H9 (cell line): ENCODE data around the gene ING2. TPM values are rescaled to one million over a fixed set of nuclear protein-coding genes. Genes with fewer than 3 reads are reported as not detected.

ENCODE experiments used
- DNase-seq: peaks from one replicate; pipeline ENCODE4 v3.0.0-alpha.2; 2017
- H2AFZ ChIP-seq: one replicate; pipeline ENCODE4 v1.6.1; 2013; ENCODE audit warnings: mild to moderate bottlenecking, low read length, control low read depth, moderate library complexity
- H2AK5ac ChIP-seq: 2 replicates; pipeline ENCODE4 v1.6.1; 2013; ENCODE audit warnings: low read length, control low read depth, mixed read lengths; ENCODE audit not compliant: insufficient read length
- H2BK120ac ChIP-seq: one replicate; pipeline ENCODE4 v1.6.1; 2013; ENCODE audit warnings: low read depth, mild to moderate bottlenecking, low read length, control low read depth, inconsistent platforms; ENCODE audit not compliant: poor library complexity, severe bottlenecking
- H2BK12ac ChIP-seq: 2 replicates; pipeline ENCODE4 v1.6.1; 2013; ENCODE audit warnings: low read length, control low read depth, mixed read lengths, low read depth; ENCODE audit not compliant: insufficient read length
- H2BK15ac ChIP-seq: 2 replicates; pipeline ENCODE4 v1.6.1; 2013; ENCODE audit warnings: low read depth, low read length, control low read depth
- H2BK20ac ChIP-seq: one replicate; pipeline ENCODE4 v1.6.1; 2013; ENCODE audit warnings: low read depth, mild to moderate bottlenecking, low read length, control low read depth, inconsistent platforms; ENCODE audit not compliant: poor library complexity, severe bottlenecking
- H2BK5ac ChIP-seq: 2 replicates; pipeline ENCODE4 v1.6.1; 2013; ENCODE audit warnings: low read length, control low read depth, mixed read lengths; ENCODE audit not compliant: insufficient read length
- H3K14ac ChIP-seq: 2 replicates; pipeline ENCODE4 v1.6.1; 2013; ENCODE audit warnings: low read length, control low read depth; ENCODE audit not compliant: insufficient read depth
- H3K18ac ChIP-seq: 2 replicates; pipeline ENCODE4 v1.6.1; 2013; ENCODE audit warnings: low read depth, mild to moderate bottlenecking, mixed read lengths, low read length, control low read depth; ENCODE audit not compliant: insufficient read length
- H3K23ac ChIP-seq: 2 replicates; pipeline ENCODE4 v1.6.1; 2013; ENCODE audit warnings: low read length, control low read depth, mixed read lengths, low read depth; ENCODE audit not compliant: insufficient read length
- H3K23me2 ChIP-seq: 2 replicates; pipeline ENCODE4 v1.6.1; 2013; ENCODE audit warnings: low read depth, mild to moderate bottlenecking, mixed read lengths, low read length, control low read depth; ENCODE audit not compliant: insufficient read length, poor library complexity, severe bottlenecking
- H3K27ac ChIP-seq: 2 replicates; pipeline ENCODE4 v1.5.1; 2013; ENCODE audit warnings: low read length, control low read depth, mixed read lengths, low read depth; ENCODE audit not compliant: insufficient read length
- H3K27me3 ChIP-seq: 2 replicates; pipeline ENCODE4 v1.6.1; 2013; ENCODE audit warnings: low read length, control low read depth, inconsistent platforms; ENCODE audit not compliant: insufficient read depth
- H3K4ac ChIP-seq: 2 replicates; pipeline ENCODE4 v1.6.1; 2013; ENCODE audit warnings: low read depth, mild to moderate bottlenecking, control low read depth, inconsistent platforms, low read length, moderate library complexity
- H3K4me1 ChIP-seq: 2 replicates; pipeline ENCODE4 v1.6.1; 2013; ENCODE audit warnings: low read length, control low read depth, inconsistent platforms; ENCODE audit not compliant: insufficient read depth
- H3K4me2 ChIP-seq: 2 replicates; pipeline ENCODE4 v1.6.1; 2013; ENCODE audit warnings: low read length, control low read depth, mixed read lengths; ENCODE audit not compliant: insufficient read length, insufficient read depth
- H3K56ac ChIP-seq: 2 replicates; pipeline ENCODE4 v1.6.1; 2013; ENCODE audit warnings: low read depth, mild to moderate bottlenecking, mixed read lengths, low read length, control low read depth; ENCODE audit not compliant: insufficient read length
- H3K79me1 ChIP-seq: 2 replicates; pipeline ENCODE4 v1.6.1; 2013; ENCODE audit warnings: low read depth, mild to moderate bottlenecking, moderate library complexity, low read length, control low read depth, inconsistent platforms; ENCODE audit not compliant: insufficient read depth, poor library complexity, severe bottlenecking
- H3K79me2 ChIP-seq: 2 replicates; pipeline ENCODE4 v1.6.1; 2013; ENCODE audit warnings: low read length, control low read depth, inconsistent platforms; ENCODE audit not compliant: insufficient read depth
- H3K9ac ChIP-seq: 2 replicates; pipeline ENCODE4 v1.6.1; 2013; ENCODE audit warnings: low read length, control low read depth, mixed read lengths; ENCODE audit not compliant: insufficient read length; ENCODE audit errors: extremely low read depth
- H3K9me3 ChIP-seq: one replicate; pipeline ENCODE4 v1.6.1; 2013; ENCODE audit warnings: low read depth, low read length, inconsistent platforms; ENCODE audit not compliant: control insufficient read depth
- H3T11ph ChIP-seq: one replicate; pipeline ENCODE4 v1.6.1; 2013; ENCODE audit warnings: mild to moderate bottlenecking, low read length, control low read depth, inconsistent platforms
- H4K20me1 ChIP-seq: one replicate; pipeline ENCODE4 v1.6.1; 2013; ENCODE audit not compliant: control insufficient read depth, insufficient read length, insufficient read depth
- H4K5ac ChIP-seq: 2 replicates; pipeline ENCODE4 v1.6.1; 2013; ENCODE audit warnings: low read depth, mild to moderate bottlenecking, mixed read lengths, low read length, control low read depth; ENCODE audit not compliant: insufficient read length
- H4K8ac ChIP-seq: replicated peaks from 2 replicates; pipeline ENCODE4 v1.6.1; 2013; ENCODE audit warnings: low read length, control low read depth, mixed read lengths, low read depth; ENCODE audit not compliant: insufficient read length
- H4K91ac ChIP-seq: 2 replicates; pipeline ENCODE4 v1.6.1; 2013; ENCODE audit warnings: low read depth, mild to moderate bottlenecking, moderate library complexity, mixed read lengths, low read length, control low read depth; ENCODE audit not compliant: insufficient read length
- H3K27ac Mint-ChIP-seq, 3 experiments: 2 replicates in 2 of 3; 3 replicates in 1 of 3; pipeline ENCODE4 v1.8.0; 2020 to 2021; ENCODE audit warnings: mixed read lengths in 3 of 3, mild to moderate bottlenecking in 1 of 3, moderate library complexity in 1 of 3
- H3K27me3 Mint-ChIP-seq: 2 replicates; pipeline ENCODE4 v1.8.0; 2021; ENCODE audit warnings: low read depth, mild to moderate bottlenecking, moderate library complexity, mixed read lengths
- H3K36me3 Mint-ChIP-seq, 3 experiments: 2 replicates in 2 of 3; 3 replicates in 1 of 3; pipeline ENCODE4 v1.8.0; 2020 to 2021; ENCODE audit warnings: low read depth in 3 of 3, mixed read lengths in 3 of 3; ENCODE audit not compliant: insufficient read depth in 1 of 3
- H3K4me1 Mint-ChIP-seq, 2 experiments: 2 replicates each; pipeline ENCODE4 v1.8.0; 2020; ENCODE audit warnings: mixed read lengths in 2 of 2
- H3K4me3 Mint-ChIP-seq, 2 experiments: 2 replicates in 1 of 2; 3 replicates in 1 of 2; pipeline ENCODE4 v1.8.0; 2020 to 2021; ENCODE audit warnings: mild to moderate bottlenecking in 2 of 2, mixed read lengths in 2 of 2, moderate library complexity in 1 of 2
- H3K9me3 Mint-ChIP-seq, 2 experiments: 2 replicates in 1 of 2; 3 replicates in 1 of 2; pipeline ENCODE4 v1.8.0; 2020; ENCODE audit warnings: mild to moderate bottlenecking in 2 of 2, mixed read lengths in 2 of 2, moderate library complexity in 1 of 2
- CTCF ChIP-seq: fragments of 200-600 bp; sonication (generic); conservative IDR thresholded peaks from 3 replicates; pipeline ENCODE4 v1.8.0; 2021; ENCODE audit warnings: antibody characterized with exemption, mild to moderate bottlenecking
- WGBS: extraction: QIAGEN DNeasy Blood & Tissue Kit; methylation state at CpG from one replicate; pipeline ENCODE4 v1.1.7; 2013; ENCODE audit warnings: missing lambda C conversion rate, low lambda C conversion rate, mixed read lengths; ENCODE audit not compliant: insufficient read length; ENCODE audit errors: extremely low coverage; 5-methylcytosine and 5-hydroxymethylcytosine counted together
- total RNA-seq: library from RNA; stranded (reverse); gene quantifications from 2 replicates; pipeline ENCODE4 v1.2.1, GENCODE V29; 2021

ING2 gene
- total RNA-seq, 1 experiment from 2014 or later, result 18.6 TPM

GRCh38 chr4:183553601-183554345 lies 48.9 kb downstream of the ING2 start:
- H3K4me1 Mint-ChIP-seq, result peaks cover 4 to 8% of the 10 kb centered on the region in 2 experiments
- no peak for TF ChIP-seq CTCF
- H3K4me1 ChIP-seq, result no peaks in the 10 kb centered on the region; the same call in 1 of the 2 replicates
- no peak overlapping the region for H2BK120ac ChIP-seq
- no peak overlapping the region for H3K27ac ChIP-seq
- no peaks in the 10 kb centered on the region for H4K20me1 ChIP-seq
- H3K4me3 Mint-ChIP-seq, result no peak overlapping the region
- peaks cover 3% of the 10 kb centered on the region for H3K23me2 ChIP-seq
- 0 out of 2 replicates have a peak, but pooled peaks cover 2% of the 10 kb centered on the region for H3K27me3 Mint-ChIP-seq
- no peak overlapping the region for H4K8ac ChIP-seq
- no peaks in the 10 kb centered on the region for H3K79me2 ChIP-seq
- H2AK5ac ChIP-seq, result no peak overlapping the region
- H3K56ac ChIP-seq, result no peak overlapping the region
- no peak overlapping the region for H2BK15ac ChIP-seq
- no peak overlapping the region for H2AFZ ChIP-seq
- no peak overlapping the region for H2BK5ac ChIP-seq
- no peak overlapping the region for H3K14ac ChIP-seq
- peaks cover 0 to 9% (median 3%) of the 10 kb centered on the region in 3 experiments; a peak in 4 of 7 replicates for H3K36me3 Mint-ChIP-seq
- no peak overlapping the region for H3T11ph ChIP-seq
- 75% methylated on average over 4 of the region's 5 CpGs for WGBS
- H3K27me3 ChIP-seq, result no peaks in the 10 kb centered on the region
- H3K79me1 ChIP-seq, result no peaks in the 10 kb centered on the region
- H3K4ac ChIP-seq, result peak overlapping the region; percentile 39; the same call in 1 of the 2 replicates
- no peak overlapping the region for H4K5ac ChIP-seq
- H4K91ac ChIP-seq, result no peak overlapping the region
- H2BK20ac ChIP-seq, result no peak overlapping the region
- H3K9ac ChIP-seq, result no peak overlapping the region
- no peak overlapping the region for H3K27ac Mint-ChIP-seq
- H3K9me3 ChIP-seq, result no peaks in the 10 kb centered on the region
- H3K18ac ChIP-seq, result no peak overlapping the region
- H2BK12ac ChIP-seq, result no peak overlapping the region
- H3K9me3 Mint-ChIP-seq, result peaks cover 7 to 17% of the 10 kb centered on the region in 2 experiments
- no peak overlapping the region for H3K4me2 ChIP-seq
- DNase-seq, result no peak
- no peak overlapping the region for H3K23ac ChIP-seq
